ENCODE results near the gene BGN.

BGN gene

DNA sequence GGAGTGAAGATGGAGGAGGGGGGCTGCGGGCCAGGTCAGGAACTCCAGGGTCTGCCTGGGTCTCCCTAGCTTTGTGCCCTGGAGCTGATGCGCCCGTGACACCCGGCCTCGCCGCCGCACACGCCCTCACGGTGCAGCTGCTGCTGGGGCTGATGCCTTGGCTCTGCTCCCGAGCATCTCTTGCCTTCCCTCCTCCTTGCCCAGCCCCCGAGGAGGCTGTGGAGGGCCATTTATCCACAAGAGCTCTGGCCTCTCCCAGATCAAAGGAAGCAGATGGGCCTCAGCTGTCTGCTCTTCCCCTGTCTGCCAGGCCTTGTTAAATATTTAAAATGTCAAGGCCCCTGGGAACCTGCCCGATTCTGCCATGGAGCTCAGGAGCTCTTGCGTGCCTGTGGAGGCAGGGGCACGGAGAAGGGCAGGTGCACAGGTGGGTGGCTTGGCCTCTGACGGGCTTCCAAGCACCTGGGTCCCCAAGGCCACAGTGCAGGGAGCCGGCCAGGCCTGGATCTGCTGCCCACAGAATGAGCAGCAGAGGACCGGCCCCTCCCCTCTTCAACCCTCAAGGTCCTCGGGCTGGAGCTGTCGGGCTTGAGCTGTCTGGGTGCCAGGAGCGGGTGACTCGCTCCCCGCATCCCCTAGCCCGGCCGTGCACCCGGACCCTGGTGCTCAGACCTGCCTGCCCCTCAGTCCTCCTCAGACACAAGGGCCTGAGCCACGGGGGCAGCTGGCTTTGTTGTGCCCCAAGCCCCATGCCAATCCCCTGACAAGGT, 42.9 kb downstream of the BGN start:
- no peak for DNase-seq

GRCh38 chrX:153538424-153538823, 43.6 kb downstream of the BGN start:
- DNase-seq = no peak

GRCh38 chrX:153539171-153539978, 44.6 kb downstream of the BGN start:
- DNase-seq = peak; percentile 34

DNA sequence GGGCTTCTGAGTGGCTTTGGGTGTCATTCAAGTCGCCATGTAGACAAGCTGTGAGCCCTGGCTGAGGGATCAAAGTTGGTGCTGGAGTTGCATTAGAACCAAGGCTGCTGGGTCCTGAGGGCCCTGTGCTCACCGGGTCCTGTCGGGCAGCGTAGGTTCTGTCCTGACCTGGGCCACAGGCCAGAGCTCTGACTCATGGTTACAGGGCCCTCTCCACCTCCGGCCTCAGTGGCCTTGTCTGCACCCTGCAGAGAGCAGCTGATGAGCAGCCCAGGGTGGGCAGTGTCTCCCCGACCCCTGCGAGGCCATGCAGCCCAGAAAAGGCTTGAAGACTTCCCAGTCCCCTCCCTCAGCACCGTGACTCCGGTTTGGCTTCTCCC, 45.2 kb downstream of the BGN start:
- DNase-seq = no peak

DNA sequence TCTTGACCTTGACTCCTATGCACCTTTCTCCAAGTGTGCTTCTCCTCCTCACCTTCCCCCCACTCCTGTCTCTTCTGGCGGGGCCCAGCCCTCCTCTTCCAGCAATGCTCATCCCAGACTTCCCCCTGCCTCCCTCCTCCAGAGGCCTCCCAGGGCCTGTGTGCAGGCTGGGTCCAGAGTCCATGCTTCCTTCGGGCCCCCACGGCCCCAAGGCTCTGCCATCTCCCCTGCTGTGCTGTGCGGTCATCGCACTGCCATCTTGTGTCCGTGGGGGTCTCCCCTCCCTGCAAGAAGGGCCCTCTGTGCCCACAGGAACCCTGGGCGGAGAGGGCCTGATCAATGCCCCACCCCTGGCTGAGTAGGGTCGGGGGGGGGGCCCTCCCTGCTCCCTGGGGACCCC, 49.9 kb downstream of the BGN start:
- DNase-seq = no peak

- no peak for DNase-seq
Observed at GRCh38 chrX:153546386-153546785, 51.6 kb downstream of the BGN start.

DNA sequence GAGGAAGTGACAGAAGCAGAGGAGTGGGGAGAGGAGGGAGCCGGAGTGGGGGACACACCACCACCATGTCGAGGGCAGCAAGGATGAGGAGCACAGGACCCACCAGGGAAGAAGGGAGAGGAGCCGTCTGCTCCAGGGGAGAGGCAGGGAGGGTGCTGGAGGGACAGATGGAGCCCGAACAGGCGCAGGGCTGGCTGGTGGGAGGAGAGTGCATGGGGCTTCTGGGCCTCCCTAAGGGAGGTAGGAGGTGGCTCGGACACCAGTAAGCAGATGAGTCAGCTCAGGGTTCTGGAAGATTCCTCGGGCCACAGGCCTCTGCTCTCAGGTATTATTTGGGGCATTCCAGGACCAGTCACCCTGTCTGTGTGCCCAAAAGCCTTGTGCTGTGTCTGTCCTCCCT, 52.4 kb downstream of the BGN start:
- no peak for DNase-seq

GRCh38 chrX:153549231-153549630, 54.5 kb downstream of the BGN start:
- no peak for DNase-seq

DNA sequence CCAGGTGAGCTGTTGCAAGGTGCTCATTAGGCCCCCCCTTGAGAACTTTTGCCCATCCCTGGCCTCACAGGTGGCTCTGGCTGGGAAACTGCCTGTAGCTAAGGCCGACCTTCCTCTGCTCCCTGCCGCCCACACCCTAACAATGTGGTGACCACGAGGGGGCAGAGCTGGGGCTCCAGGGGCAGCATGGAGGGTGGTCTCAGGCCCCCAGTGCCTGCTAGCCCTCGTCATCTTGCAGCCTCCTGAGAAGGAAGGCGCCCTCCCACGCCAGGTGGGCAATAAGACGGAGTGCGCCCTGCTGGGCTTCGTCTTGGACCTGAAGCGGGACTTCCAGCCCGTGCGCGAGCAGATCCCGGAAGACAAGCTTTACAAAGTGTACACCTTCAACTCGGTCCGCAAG, 55.0 kb downstream of the BGN start:
- DNase-seq = no peak

DNA sequence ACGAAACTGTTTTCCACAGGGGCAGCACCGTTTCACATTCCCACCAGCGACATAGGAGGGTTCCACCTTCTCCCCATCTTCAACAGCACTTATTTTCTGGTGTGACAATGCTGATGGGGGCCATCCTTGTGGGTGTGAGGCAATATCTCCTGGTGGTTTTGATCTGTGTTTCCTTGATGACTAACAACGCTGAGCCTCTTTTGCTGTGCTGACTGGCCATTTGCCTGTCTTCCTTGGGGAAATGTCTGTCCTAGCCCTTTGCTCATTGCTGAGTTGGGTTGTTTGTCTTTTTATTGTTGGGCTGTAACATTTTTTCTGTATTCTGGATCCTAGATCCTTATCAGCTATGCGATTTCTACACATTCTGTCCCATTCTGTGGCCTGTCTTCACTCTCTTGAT, 56.4 kb downstream of the BGN start:
- peak; percentile 44 for DNase-seq

GRCh38 chrX:153554519-153555167, 59.9 kb downstream of the BGN start:
- DNase-seq = peak; percentile 20

DNA sequence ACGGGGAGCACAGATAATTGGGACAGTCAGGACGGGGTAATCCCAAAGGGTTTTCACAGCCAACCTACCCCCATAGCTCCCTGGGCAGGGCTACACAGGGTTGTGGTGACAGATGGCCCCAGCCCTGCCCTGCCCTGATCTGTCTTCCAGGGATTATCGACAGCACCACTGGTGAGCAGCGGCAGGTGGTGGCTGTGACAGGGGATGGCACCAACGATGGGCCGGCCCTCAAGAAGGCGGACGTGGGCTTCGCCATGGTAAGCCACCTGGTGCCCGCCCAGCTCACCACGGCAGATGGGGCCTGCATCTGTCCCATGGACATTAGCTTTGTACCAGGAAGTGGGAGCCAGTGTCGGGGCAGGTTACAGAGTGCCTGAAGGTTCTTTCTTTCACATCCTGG, 62.0 kb downstream of the BGN start:
- DNase-seq = no peak

DNA sequence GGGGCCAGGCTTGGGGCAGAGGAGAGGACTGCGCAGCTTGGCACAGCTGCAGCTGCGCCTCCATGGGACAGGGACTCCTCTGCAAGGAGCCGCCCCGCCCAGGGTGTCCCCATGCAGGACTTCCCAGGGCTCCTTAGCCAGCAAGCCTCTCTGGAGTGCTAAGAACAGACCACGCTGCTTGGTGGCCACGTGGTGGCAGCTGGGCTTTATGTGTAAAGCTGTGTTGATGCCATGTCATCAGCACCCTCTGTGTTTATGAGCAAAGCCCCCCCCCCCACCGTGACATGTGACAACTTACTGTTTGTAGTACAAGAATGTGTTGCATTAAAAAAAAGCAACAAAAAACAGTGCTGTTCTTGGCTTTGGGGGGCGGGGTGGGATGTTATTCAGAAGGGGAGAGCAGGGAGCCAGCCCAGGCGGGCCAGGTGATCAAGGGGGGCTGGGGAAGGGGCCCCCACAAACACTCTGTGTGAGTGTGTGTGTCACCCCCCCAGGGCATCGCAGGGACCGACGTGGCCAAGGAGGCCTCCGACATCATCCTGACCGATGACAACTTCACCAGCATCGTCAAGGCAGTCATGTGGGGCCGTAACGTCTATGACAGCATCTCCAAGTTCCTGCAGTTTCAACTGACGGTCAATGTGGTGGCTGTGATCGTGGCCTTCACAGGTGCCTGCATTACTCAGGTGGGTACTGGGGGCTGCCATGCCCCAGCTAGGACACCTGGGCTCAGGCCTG, 63.0 kb downstream of the BGN start:
- no peak for DNase-seq

Measured in fibroblast of skin of right quadriceps (primary cell).